ENCODE results near the gene RIMBP2.

Gene RIMBP2

GRCh38 chr12:130667421-130667960 lies 48.6 kb downstream of the RIMBP2 start:
- H3K4me3 ChIP-seq (ENCODE audit: low read depth, low read length): no peak overlapping the region
- TF ChIP-seq CTCF (IDR thresholded peaks at IDR 0.05; ENCODE audit: borderline replicate concordance, insufficient read depth, low read depth, low read length): no peak

- TF ChIP-seq CTCF (IDR thresholded peaks at IDR 0.05; ENCODE audit: borderline replicate concordance, insufficient read depth, low read depth, low read length): no peak
- no peak overlapping the region for H3K4me3 ChIP-seq (ENCODE audit: low read depth, low read length)
These were observed 49.5 kb downstream of the RIMBP2 start for GRCh38 chr12:130666645-130667044.

- no peak overlapping the region for H3K4me3 ChIP-seq (ENCODE audit: low read depth, low read length)
- no peak for TF ChIP-seq CTCF (IDR thresholded peaks at IDR 0.05; ENCODE audit: borderline replicate concordance, insufficient read depth, low read depth, low read length)
These were observed 50.3 kb downstream of the RIMBP2 start for GRCh38 chr12:130665753-130666152.

GRCh38 chr12:130664772-130665171 lies 51.3 kb downstream of the RIMBP2 start:
- H3K4me3 ChIP-seq (ENCODE audit: low read depth, low read length): no peak overlapping the region
- TF ChIP-seq CTCF (IDR thresholded peaks at IDR 0.05; ENCODE audit: borderline replicate concordance, insufficient read depth, low read depth, low read length): no peak

GRCh38 chr12:130664252-130664651 lies 51.8 kb downstream of the RIMBP2 start:
- H3K4me3 ChIP-seq (ENCODE audit: low read depth, low read length): no peak overlapping the region
- no peak for TF ChIP-seq CTCF (IDR thresholded peaks at IDR 0.05; ENCODE audit: borderline replicate concordance, insufficient read depth, low read depth, low read length)

- H3K4me3 ChIP-seq (ENCODE audit: low read depth, low read length): no peak overlapping the region
- TF ChIP-seq CTCF (IDR thresholded peaks at IDR 0.05; ENCODE audit: borderline replicate concordance, insufficient read depth, low read depth, low read length): no peak
These were observed 52.6 kb downstream of the RIMBP2 start for GRCh38 chr12:130663514-130663913.

GRCh38 chr12:130661486-130662255 lies 54.4 kb downstream of the RIMBP2 start:
- no peak overlapping the region for H3K4me3 ChIP-seq (ENCODE audit: low read depth, low read length)
- TF ChIP-seq CTCF (IDR thresholded peaks at IDR 0.05; ENCODE audit: borderline replicate concordance, insufficient read depth, low read depth, low read length): no peak

Measured in GM12875 (cell line).